HG02885 (cell line): ENCODE measurements around the gene OR5J2.
"Not testable (repeated sequence)": the region's sequence is repeated elsewhere in the genome, so short reads cannot be mapped to it uniquely, and the experiment has no call there.

Source experiments
- ATAC-seq: cut with Tn5 transposase; IDR thresholded peaks from one replicate; pipeline ENCODE4 v1.9.1; 2021; ENCODE audit warnings: mild to moderate bottlenecking; ENCODE audit not compliant: unreplicated experiment, poor library complexity

The OR5J2 gene

DNA sequence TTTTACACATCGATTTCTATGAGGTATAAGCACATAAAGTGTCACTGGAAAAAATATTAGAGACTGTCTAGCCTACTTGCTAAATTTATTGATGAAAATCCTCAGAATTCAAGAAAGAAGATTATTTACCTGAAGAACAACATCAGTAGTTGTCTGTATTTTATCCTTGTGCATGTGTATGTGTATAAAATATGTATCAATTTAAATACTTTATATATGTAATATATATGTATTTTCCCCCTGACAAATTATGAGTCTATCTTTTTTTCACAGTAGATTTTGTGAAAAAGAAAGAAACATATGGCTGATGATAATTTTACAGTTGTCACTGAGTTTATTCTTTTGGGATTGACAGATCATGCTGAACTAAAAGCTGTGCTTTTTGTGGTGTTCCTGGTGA, at the start of gene OR5J2:
Gene OR5J2, plus strand, starts transcription at position 301 of the 400 bp plus-strand sequence. Its CDS starts 0 bp downstream, at position 301.
- ATAC-seq: no peak

DNA sequence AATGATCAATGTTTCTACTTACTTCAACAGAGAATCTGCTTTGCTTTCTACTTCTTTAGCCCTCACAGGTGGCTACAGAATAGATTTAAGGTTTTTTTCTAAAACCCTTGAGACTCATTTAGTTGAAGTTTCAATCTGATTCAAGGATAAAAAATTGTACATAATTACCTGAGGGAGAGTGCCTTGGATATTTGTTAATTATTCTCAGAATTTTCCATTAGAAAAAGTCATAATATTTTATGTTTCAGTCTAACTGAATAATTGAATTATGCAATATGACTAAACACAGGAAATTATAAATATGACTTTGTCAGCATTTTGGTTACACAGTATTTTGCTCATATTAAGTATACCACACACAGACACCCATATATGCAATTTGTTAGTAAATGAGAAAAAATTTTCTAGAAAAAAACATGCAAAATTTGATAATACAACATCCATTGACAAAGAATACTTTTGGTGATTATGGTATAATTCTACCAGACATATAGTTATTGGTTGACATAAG, 36.2 kb upstream of the OR5J2 start, which contains the start of gene OR8J3:
Gene OR8J3, minus strand, starts transcription at position 51 of the 511 bp plus-strand sequence. CDS start 2,483 bp downstream, outside the sequence.
- ATAC-seq: no peak

DNA sequence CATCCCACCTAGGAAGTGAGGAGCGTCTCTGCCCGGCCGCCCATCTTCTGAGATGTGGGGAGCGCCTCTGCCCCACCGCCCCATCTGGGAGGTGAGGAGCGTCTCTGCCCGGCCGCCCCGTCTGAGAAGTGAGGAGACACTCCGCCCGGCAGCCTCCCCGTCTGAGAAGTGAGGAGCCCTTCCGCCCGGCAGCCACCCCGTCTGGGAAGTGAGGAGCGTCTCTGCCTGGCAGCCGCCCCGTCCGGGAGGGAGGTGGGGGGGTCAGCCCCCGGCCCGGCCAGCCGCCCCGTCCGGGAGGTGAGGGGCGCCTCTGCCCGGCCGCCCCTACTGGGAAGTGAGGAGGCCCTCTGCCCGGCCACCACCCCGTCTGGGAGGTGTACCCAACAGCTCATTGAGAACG, 32.7 kb upstream of the OR5J2 start:
- ATAC-seq: not testable (repeated sequence)

DNA sequence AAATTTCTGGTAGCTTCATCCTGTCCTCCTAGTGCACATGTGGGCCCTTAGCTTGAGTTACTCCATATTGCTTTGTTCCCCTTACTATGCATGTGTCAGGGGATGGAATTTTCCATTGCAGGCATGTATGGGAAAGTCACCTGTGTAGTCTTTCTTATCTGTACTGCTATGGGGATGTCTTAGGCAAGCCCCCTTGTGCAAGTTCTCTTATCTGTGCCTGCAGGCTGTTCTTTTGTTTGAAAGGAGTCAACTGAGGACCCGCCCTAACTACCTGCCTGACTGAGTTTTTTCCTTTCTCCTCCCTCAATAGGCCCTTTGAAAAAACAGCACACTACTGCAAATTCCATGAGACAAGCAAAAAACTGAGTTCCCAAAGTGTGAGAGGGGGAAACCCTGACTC, 25.0 kb upstream of the OR5J2 start:
- no peak for ATAC-seq

DNA sequence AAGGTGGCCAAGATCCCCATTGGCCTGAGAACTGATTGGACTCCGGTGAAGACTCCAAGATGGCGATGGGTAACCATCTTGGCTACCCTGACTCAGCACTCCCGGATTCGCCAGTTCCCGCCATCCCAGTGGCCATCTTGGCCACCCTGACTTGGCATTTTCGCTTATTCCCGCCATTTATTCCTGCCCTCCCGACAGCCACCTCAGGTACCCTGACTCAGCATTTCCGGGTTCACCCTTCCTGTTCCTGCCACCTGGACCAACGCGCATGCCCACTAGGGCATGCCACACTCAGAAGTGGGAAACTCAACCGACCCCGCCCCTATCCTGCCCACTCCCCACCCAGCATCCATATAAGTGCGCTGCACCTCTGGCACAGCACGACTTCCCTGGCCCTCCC, 24.1 kb upstream of the OR5J2 start:
- no peak for ATAC-seq

DNA sequence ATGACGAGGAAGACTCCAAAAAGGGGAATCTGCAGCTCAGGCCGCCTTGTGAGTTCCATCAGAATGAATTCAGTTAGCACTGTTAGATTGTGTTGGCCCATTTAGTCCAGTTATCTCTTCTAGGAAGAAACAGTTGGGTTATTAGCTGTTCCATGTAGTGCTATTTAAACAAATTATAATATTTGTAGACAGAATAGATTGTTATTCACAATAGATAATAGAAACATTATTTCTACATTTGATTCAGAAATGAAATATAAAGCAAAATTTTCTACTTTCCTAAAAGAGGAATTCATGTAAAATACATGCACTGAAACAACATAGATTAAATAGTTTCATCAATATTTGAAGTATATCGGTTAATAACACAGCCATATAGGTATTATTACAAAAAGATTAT, 16.2 kb upstream of the OR5J2 start, which contains the start of gene OR8K5:
Gene OR8K5, minus strand, starts transcription at position 101 of the 400 bp plus-strand sequence. Its CDS starts 0 bp downstream, at position 101.
- ATAC-seq: no peak

DNA sequence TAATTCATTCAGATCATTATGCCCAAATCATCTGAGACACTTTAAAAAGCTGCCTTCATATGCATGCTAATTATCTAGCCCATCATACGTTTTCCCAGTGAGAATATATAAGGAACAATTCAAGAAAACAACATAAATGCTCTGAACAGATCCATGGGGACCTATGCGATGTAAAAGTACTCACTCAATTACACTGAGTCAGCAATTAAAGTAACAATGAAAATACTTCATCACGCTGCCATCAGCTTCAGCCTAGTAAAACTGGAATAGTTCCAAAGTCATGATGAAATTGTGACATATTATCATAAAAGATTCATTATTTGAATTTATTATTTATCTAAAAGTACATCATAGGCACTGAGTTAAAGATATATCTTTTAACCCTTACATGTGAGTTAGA, 12.6 kb upstream of the OR5J2 start:
- ATAC-seq: no peak

DNA sequence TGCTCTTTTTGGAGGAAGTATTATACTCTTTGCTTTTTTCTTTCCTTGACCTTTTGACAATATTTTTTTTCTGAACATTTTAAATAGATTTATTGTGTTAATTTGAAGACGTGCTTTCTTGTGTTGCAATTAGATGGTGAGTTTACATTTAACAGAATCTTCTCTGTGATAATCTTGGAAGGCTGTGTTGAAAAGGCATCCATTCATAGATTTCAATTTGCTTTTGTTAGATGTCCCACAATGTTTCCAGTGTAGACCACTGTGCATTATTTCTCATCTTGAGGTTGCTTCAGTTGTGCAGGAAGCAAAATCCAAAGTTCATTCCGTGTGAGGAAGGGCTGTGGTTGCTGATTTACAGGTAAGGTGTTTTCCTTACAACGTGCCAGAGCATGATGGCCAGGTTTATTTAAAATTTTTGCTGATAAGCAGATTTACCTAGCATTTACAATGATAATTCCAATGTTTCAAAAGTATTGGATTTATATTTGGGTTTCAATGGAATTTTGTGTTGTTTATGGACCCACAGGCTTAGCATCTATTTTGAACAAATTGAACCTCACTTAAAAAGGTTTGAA, 4.1 kb upstream of the OR5J2 start:
- ATAC-seq: no peak

DNA sequence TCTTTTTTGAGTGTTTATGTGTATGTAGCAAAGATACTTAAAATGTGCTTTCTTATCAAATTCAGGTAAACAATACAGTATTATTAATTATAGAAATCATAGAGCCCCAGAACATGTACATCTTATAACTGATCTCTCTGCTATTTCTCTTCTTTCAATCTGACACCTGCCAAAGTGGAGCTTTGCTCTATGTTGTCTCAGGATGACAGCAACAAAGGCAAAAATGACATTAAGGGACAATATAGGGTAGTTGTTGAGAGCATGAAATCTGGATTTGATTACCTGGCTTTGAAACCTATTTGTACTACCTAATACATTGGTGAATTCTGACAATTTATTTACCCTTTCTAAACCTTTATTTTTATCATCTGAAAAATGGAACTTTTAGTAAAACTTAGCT, 7.0 kb downstream of the OR5J2 start:
- no peak for ATAC-seq

DNA sequence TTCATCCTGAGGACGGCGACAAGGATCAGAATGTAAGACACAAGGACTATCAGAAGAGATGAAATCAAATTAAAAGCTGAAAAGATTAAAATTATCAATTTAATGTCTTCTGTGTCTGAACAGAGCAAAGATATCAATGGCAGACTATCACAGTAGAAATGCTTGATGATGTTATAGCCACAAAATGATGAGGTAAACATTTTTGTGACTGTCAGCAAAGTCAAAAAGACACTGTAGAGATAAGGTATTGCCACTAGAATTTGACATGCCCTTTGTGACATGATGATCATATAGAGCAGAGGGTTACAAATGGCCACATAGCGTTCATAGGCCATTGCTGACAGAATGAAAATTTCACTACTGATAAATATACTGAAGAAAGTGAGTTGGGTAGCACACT, 12.2 kb downstream of the OR5J2 start:
- no peak for ATAC-seq

DNA sequence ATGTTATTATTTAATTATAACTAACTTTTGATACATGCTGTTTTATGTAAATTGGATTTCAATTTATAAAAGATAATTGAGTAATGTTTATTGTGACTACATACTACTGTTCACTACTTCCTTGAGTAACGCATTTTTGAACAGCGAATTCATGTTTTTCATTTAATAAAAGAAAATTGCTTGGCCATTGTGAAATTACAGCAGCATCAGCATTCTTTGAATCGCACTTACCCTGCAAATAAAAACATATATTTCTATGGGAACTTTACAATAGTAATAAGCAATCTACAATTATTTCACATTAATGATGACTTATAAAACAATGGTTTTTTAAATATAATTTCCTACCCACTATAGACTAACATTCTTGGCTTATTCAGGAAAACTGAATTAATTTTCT, 20.3 kb downstream of the OR5J2 start:
- no peak for ATAC-seq

DNA sequence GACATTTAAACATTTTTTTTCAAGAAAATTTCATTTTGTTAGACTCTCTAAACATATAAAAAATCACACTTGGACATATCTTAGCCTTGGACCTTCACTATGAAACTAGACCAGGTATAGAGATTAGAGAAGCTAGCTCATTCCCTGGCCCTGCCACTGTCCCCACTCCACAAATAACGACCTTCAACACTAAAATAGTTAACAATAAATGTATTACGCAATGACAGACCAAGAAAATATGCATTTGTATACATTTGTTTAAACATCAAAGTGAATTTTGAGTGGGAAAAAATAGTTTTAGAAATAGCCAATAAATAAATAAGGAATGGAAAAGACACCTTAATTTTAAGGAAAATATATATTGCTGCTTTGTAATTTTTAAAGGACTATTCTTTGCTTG, 20.9 kb downstream of the OR5J2 start:
- no peak for ATAC-seq

DNA sequence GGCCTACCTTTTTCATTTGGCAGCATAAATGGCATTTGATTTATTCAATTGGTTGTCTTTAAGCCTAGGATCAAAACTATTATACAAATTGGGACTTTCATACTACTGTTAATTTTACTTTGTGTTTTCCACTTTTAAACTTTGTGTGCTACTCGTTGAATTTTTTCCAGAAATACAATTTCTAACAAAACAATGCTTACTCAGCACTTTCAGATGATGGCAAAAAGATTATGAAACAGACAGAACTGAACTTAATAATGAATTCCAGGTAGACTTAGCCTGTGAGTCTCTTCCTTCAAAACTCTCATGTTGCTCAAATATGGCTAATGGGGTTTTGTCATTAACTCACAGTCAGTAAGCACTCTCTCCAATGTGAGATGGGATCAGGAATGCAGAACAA, 31.4 kb downstream of the OR5J2 start:
- no peak for ATAC-seq

DNA sequence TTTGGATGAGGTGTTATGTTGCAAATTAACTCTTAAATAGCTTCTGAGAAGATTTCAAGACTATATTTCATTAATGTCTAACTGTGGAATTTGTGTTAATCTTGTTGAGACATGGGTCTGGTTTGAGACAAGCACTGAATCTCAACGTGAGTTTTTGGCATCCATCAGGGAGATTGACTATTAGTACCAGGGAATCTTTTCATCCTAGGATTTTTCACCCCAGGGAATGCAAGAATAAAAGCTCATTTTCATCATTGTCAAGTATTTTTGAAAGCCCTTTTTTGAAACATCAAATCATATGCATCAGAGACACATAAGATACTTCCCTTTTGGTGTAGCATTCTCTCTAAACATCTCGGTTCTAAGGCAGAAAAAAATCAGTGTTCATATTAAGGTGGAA, 38.1 kb downstream of the OR5J2 start:
- no peak for ATAC-seq

DNA sequence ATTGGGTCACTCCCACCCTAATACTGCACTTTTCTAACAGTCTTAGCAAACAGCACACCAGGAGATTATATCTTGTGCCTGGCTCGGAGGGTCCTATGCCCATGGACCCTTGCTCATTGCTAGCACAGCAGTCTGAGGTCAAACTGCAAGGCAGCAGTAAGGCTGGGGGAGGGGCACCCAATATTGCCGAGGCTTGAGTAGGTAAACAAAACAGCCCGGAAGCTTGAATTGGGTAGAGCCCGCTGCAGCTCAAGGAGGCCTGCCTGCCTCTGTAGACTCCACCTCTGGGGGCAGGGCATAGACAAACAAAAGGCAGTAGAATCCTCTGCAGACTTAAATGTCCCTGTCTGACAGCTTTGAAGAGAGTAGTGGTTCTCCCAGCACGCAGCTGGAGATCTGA, 43.3 kb downstream of the OR5J2 start:
- not testable (repeated sequence) for ATAC-seq
